ENCODE data around the gene FAM32A. TPM values are rescaled to one million over a fixed set of nuclear protein-coding genes. Genes with fewer than 3 reads are reported as not detected.

FAM32A gene
- total RNA-seq, 2 donors from 2014 or later: 74.8 to 75.5 TPM

GRCh38 chr19:16213076-16213475 is 27.9 kb downstream of the FAM32A start:
- DNase-seq (ENCODE audit: low spot score): no peak
- no peaks in the 10 kb centered on the region for H3K9me3 ChIP-seq
- H3K4me1 ChIP-seq (ENCODE audit: control insufficient read depth in 1 of 2, low read depth in 2 of 2): no peaks in the 10 kb centered on the region
- H3K36me3 ChIP-seq: peaks cover 55% of the 10 kb centered on the region
- no peak overlapping the region for H3K4me3 ChIP-seq
- no peak for TF ChIP-seq CTCF (IDR thresholded peaks at IDR 0.05)
- no peak for ATAC-seq (ENCODE audit: insufficient number of reproducible peaks, low FRiP score, low read depth)
- no peaks in the 10 kb centered on the region for H3K27me3 ChIP-seq (replicated peaks; ENCODE audit: insufficient read depth)
- no peak overlapping the region for H3K27ac ChIP-seq

DNA sequence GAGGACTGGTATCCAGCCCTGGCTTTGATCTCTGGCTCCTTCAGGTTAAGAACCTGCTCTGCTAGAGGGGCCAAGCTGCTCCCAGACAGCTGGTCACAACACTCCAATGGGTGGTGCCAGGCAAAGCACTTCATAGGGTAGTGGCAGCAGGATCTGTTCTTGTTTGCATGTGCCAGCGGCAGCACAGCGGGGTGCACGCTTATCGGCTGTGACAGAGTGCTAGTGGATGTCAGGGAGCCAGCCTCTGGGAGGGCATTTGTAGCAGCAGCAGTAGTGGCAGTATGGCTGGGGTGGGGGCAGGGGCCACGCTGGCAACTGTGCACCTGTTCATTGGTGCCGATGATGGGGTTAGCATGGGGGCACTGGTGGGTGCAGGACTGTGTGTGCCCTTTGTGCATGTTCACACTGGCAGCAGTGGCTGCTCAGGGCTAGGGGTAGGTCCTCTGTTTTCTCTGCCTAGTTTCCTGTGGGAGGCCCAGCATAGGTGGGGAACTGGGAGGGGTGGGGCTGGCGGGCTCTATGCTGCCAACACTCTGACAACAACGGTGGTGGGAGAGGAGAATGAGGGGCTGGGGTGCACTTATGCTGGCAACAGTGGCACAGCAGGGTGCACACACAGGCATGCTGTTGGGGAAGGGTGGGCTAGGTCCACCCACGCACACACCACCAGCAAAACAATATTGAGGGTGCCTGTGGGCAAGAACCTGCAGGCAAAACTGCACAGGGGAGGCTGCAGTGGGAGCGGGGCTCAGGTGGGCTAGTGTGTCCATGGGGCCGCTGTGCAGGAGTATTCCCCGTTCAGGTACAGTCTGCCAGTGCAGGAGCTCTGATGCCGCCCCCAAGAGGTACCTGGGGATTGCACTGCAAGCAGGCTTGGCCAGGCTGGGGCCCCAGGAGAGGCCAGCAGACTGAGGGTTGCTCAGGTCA is 31.8 kb downstream of the FAM32A start:
- peaks cover 24% of the 10 kb centered on the region for H3K9me3 ChIP-seq

DNA sequence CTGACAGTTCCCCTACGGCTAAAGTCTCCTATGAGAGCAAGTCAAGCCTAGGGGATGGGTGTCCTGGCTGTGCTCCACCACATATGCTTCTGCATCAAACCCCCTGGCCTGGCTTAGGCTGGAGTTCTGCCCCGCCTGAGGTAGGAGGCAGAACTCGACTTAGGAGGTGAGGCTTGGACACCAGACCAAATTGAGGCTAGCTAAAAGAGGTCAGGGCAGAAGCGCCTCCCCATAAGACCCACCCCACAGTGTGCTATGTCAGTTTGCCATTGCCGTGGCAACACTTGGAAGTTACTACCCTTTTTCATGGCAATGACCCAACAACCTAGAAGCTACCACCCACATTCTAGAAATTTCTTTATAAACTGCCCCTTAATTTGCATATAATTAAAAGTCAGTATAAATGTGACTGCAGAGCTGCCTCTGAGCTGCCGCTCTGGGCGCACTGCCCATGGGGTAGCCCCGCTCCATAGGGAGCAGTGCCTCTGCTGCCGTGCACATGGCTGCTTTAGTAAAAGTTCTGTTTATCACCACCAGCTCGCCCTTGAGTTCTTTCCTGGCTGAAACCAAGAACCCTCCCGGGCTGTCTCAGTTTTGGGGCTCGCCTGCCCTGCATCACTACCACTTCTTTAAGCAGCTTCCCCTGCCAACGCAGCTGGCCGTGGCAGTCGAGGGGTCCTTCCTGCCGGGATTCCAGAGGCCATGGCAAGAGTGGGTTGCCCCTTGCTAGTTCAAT is 32.7 kb downstream of the FAM32A start:
- Histone ChIP-seq H3K4me1 (ENCODE audit: control insufficient read depth in 1 of 2, low read depth in 2 of 2) (no peaks in the 10 kb centered on the region), H3K27me3 (replicated peaks; ENCODE audit: insufficient read depth) (no peaks in the 10 kb centered on the region), H3K9me3 (peaks cover 24% of the 10 kb centered on the region), H3K27ac (no peak overlapping the region), H3K36me3 (peaks cover 58% of the 10 kb centered on the region), H3K4me3 (no peak overlapping the region)
- ATAC-seq (ENCODE audit: insufficient number of reproducible peaks, low FRiP score, low read depth) (no peak), DNase-seq (ENCODE audit: low spot score) (no peak)
- no peak for TF ChIP-seq CTCF (IDR thresholded peaks at IDR 0.05)

More for the DNA sequence above, 31.8 kb downstream of the FAM32A start:
- Histone ChIP-seq H3K27ac (no peak overlapping the region), H3K27me3 (replicated peaks; ENCODE audit: insufficient read depth) (no peaks in the 10 kb centered on the region), H3K4me1 (ENCODE audit: control insufficient read depth in 1 of 2, low read depth in 2 of 2) (no peaks in the 10 kb centered on the region), H3K36me3 (peaks cover 51% of the 10 kb centered on the region), H3K4me3 (no peak overlapping the region)
- ATAC-seq (ENCODE audit: insufficient number of reproducible peaks, low FRiP score, low read depth): no peak
- no peak for DNase-seq (ENCODE audit: low spot score)
- no peak for TF ChIP-seq CTCF (IDR thresholded peaks at IDR 0.05)

DNA sequence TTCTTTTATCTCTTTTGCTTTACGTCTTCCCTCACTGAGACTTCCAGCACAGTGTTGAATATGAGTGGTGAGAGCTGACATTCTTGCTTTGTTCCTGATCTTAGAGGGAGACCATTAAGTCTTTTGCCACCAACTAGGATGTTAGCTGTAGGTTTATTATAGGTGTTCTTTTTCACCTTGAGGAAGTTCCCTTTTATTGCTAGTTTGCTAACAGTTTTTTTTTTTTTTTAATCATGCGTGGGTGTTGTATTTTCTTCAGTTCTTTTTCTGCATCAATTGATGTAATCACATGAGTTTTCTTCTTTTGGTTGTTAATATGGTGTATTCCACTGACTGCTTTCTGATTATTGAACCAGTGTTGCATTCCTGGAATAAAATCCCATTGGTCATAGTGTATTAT is 33.6 kb downstream of the FAM32A start:
- H3K27ac ChIP-seq: no peak overlapping the region
- TF ChIP-seq CTCF (IDR thresholded peaks at IDR 0.05): no peak
- no peaks in the 10 kb centered on the region for H3K27me3 ChIP-seq (replicated peaks; ENCODE audit: insufficient read depth)
- ATAC-seq (ENCODE audit: insufficient number of reproducible peaks, low FRiP score, low read depth): no peak
- H3K4me3 ChIP-seq: no peak overlapping the region
- peaks cover 24% of the 10 kb centered on the region for H3K9me3 ChIP-seq
- no peaks in the 10 kb centered on the region for H3K4me1 ChIP-seq (ENCODE audit: control insufficient read depth in 1 of 2, low read depth in 2 of 2)
- no peak for DNase-seq (ENCODE audit: low spot score)
- H3K36me3 ChIP-seq: peaks cover 55% of the 10 kb centered on the region

- Histone ChIP-seq H3K4me1 (ENCODE audit: control insufficient read depth in 1 of 2, low read depth in 2 of 2) (no peaks in the 10 kb centered on the region), H3K27ac (no peak overlapping the region), H3K27me3 (replicated peaks; ENCODE audit: insufficient read depth) (no peaks in the 10 kb centered on the region), H3K4me3 (no peak overlapping the region), H3K9me3 (peaks cover 24% of the 10 kb centered on the region), H3K36me3 (peaks cover 85% of the 10 kb centered on the region)
- no peak for TF ChIP-seq CTCF (IDR thresholded peaks at IDR 0.05)
- DNase-seq (ENCODE audit: low spot score) (no peak), ATAC-seq (ENCODE audit: insufficient number of reproducible peaks, low FRiP score, low read depth) (no peak)
These were observed 37.6 kb downstream of the FAM32A start for GRCh38 chr19:16222806-16223205.

Measured in thoracic aorta (tissue), 2 donors.